Hematopoietic multipotent progenitor cell treated with erythropoietin and hydrocortisone succinate and interleukin-3 and kit ligand, for 8 days (in vitro differentiated cells): ENCODE data around the gene SPDYE2B.
"Not testable (repeated sequence)": the region's sequence is repeated elsewhere in the genome, so short reads cannot be mapped to it uniquely, and the experiment has no call there.

Experiments
- DNase-seq: peaks from one replicate; pipeline ENCODE4 v3.0.0-alpha.2; 2015

SPDYE2B gene

GRCh38 chr7:102649924-102650323 is at the start of gene SPDYE2B:
TSS of gene SPDYE2B (plus strand) at chr7:102650319. CDS start at chr7:102652349, 2,030 bp downstream.
- not testable (repeated sequence) for DNase-seq

GRCh38 chr7:102602317-102602716 is 47.8 kb upstream of the SPDYE2B start:
- not testable (repeated sequence) for DNase-seq

GRCh38 chr7:102604431-102605145 is 45.5 kb upstream of the SPDYE2B start:
- DNase-seq: not testable (repeated sequence)

- not testable (repeated sequence) for DNase-seq
Measured at GRCh38 chr7:102606848-102607247, 43.3 kb upstream of the SPDYE2B start.

GRCh38 chr7:102609734-102610133 is 40.4 kb upstream of the SPDYE2B start:
- not testable (repeated sequence) for DNase-seq

- DNase-seq: not testable (repeated sequence)
Measured at GRCh38 chr7:102610441-102610840, 39.7 kb upstream of the SPDYE2B start.

GRCh38 chr7:102611013-102611674 is 39.0 kb upstream of the SPDYE2B start:
- DNase-seq: not testable (repeated sequence)

- DNase-seq: not testable (repeated sequence)
Measured at GRCh38 chr7:102611675-102612325, 38.3 kb upstream of the SPDYE2B start.

GRCh38 chr7:102613575-102614345 is 36.4 kb upstream of the SPDYE2B start:
- DNase-seq: not testable (repeated sequence)

- DNase-seq: not testable (repeated sequence)
Measured at GRCh38 chr7:102614346-102614697, 35.8 kb upstream of the SPDYE2B start.

GRCh38 chr7:102614873-102615272 is 35.2 kb upstream of the SPDYE2B start:
- DNase-seq: not testable (repeated sequence)

- not testable (repeated sequence) for DNase-seq
Measured at GRCh38 chr7:102615930-102616329, 34.2 kb upstream of the SPDYE2B start.

GRCh38 chr7:102616507-102617125 is 33.5 kb upstream of the SPDYE2B start, which contains the start of gene RASA4:
TSS of gene RASA4 (minus strand) at chr7:102616756. CDS start at chr7:102616689, 67 bp downstream.
- DNase-seq: not testable (repeated sequence)

GRCh38 chr7:102618122-102618521 is 32.0 kb upstream of the SPDYE2B start:
- not testable (repeated sequence) for DNase-seq

- not testable (repeated sequence) for DNase-seq
Measured at GRCh38 chr7:102627271-102627904, 22.7 kb upstream of the SPDYE2B start.

- DNase-seq: not testable (repeated sequence)
Measured at GRCh38 chr7:102630622-102631021, 19.5 kb upstream of the SPDYE2B start.

GRCh38 chr7:102634299-102634698 is 15.8 kb upstream of the SPDYE2B start:
- not testable (repeated sequence) for DNase-seq

- not testable (repeated sequence) for DNase-seq
Measured at GRCh38 chr7:102635354-102635753, 14.8 kb upstream of the SPDYE2B start.

- DNase-seq: not testable (repeated sequence)
Measured at GRCh38 chr7:102636956-102637355, 13.2 kb upstream of the SPDYE2B start.

GRCh38 chr7:102638848-102639247 is 11.3 kb upstream of the SPDYE2B start:
- not testable (repeated sequence) for DNase-seq

- DNase-seq: not testable (repeated sequence)
Measured at GRCh38 chr7:102642691-102643090, 7.4 kb upstream of the SPDYE2B start, which contains the start of gene UPK3BL1. TSS of gene UPK3BL1 (minus strand) at chr7:102642791. CDS start at chr7:102642741, 50 bp downstream.
